ENCODE measurements around the gene PIP5K1C. TPM values are rescaled to one million over a fixed set of nuclear protein-coding genes. Genes with fewer than 3 reads are reported as not detected.
A peak's percentile ranks its signal among the peaks of the same experiment; 100 is the strongest.

Gene PIP5K1C
- total RNA-seq, 4 donors from 2014 or later, result 12.0 to 25.3 (median 15.2) TPM

DNA sequence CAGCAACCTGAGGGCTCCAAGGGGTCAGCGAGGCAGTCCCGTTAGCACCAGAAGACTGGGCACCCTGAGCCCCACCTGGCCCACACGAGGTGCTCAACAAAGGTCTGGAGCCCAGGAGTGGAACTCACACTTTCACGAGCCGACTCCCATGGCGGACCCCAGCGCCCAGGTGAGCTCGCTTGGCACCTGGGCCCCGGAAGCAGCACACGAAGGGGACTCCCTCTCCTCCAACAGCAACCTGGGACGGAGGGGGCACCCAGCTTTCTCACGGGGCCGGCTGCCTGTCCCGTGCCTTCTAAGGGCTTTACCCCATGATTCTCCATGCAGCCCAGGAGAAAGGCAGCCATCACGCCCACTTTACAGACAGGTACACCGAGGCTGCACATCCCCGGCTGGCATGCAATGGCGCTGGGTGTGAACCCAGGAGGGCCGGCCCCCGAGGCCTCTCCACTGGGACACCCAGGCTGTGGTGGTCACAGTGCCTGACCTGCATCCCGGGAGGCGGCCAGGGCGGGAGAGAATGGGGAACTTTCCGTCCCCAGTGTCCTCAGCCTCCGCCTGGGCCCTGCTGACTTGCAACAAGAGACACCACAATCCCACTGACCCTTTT, 5.0 kb downstream of the PIP5K1C start:
- no peak overlapping the region for H3K4me3 ChIP-seq
- H3K36me3 ChIP-seq, result peaks cover 0 to 20% (median 0%) of the 10 kb centered on the region in 3 donors
- peak overlapping the region in 2 of 4 donors; percentile 11 to 68 for H3K27ac ChIP-seq
- no peaks in the 10 kb centered on the region for H3K9me3 ChIP-seq
- no peaks in the 10 kb centered on the region for H3K27me3 ChIP-seq
- intact Hi-C loops (cut with DNase I), result no loop called here
- no peak for DNase-seq
- TF ChIP-seq, protein P1, sequence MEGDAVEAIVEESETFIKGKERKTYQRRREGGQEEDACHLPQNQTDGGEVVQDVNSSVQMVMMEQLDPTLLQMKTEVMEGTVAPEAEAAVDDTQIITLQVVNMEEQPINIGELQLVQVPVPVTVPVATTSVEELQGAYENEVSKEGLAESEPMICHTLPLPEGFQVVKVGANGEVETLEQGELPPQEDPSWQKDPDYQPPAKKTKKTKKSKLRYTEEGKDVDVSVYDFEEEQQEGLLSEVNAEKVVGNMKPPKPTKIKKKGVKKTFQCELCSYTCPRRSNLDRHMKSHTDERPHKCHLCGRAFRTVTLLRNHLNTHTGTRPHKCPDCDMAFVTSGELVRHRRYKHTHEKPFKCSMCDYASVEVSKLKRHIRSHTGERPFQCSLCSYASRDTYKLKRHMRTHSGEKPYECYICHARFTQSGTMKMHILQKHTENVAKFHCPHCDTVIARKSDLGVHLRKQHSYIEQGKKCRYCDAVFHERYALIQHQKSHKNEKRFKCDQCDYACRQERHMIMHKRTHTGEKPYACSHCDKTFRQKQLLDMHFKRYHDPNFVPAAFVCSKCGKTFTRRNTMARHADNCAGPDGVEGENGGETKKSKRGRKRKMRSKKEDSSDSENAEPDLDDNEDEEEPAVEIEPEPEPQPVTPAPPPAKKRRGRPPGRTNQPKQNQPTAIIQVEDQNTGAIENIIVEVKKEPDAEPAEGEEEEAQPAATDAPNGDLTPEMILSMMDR (IDR thresholded peaks at IDR 0.05), result no peak
- no peak for TF ChIP-seq POLR2A (IDR thresholded peaks at IDR 0.05)
- WGBS, 2 donors, result 86 to 97% methylated on average over 6 to 9 of the region's 25 CpGs
- peaks cover 19 to 60% (median 22%) of the 10 kb centered on the region in 3 donors for H3K4me1 ChIP-seq

DNA sequence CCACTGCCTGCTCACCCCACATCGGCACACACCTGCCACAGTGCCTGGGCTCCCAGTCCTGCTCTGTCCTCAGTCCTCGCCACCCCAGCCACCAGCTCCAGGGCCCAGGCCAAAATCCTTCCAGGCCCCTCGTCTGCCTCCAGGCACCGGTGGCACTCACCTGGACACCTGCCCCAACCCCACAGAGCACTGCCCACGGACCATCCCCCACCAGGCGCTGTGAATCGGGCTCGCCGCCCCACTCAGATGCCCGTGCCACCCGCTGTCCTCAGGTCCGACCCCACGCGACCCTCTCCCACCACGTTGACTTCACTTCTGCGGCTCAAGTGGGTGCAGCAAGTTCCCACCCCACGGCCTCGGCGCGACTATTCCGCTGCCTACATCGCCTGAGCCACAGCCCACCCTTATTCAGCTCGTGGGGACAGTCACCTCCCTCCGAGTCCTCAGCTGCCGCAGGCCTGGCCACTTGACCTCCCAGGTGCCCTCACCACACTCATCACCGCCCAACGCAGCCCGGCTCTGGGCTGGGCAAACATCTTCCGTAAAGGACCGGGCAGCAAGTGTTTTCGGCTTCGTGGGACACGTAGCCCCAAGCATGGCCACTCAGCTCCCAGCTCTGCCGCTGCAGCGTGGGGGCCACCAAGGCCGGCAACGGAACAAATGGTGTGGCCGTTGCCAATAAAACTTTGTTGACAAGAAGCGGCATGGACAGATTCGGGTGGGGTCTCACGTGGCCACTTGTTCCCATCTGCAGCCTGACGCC, 5.7 kb downstream of the PIP5K1C start:
- H3K4me3 ChIP-seq, result no peak overlapping the region
- H3K9me3 ChIP-seq, result no peaks in the 10 kb centered on the region
- TF ChIP-seq, protein P1 (IDR thresholded peaks at IDR 0.05), result no peak
- TF ChIP-seq POLR2A (IDR thresholded peaks at IDR 0.05), result no peak
- H3K4me1 ChIP-seq, result peaks cover 19 to 57% (median 22%) of the 10 kb centered on the region in 3 donors
- peaks cover 0 to 20% (median 0%) of the 10 kb centered on the region in 3 donors for H3K36me3 ChIP-seq
- DNase-seq, result no peak
- H3K27ac ChIP-seq, result peak overlapping the region in 3 of 4 donors; percentile 11 to 68 (median 57)
- H3K27me3 ChIP-seq, result no peaks in the 10 kb centered on the region
- intact Hi-C loops (cut with DNase I), result no loop called here
- WGBS, 2 donors, result 91 to 93% methylated on average over 25 to 26 of the region's 42 CpGs

DNA sequence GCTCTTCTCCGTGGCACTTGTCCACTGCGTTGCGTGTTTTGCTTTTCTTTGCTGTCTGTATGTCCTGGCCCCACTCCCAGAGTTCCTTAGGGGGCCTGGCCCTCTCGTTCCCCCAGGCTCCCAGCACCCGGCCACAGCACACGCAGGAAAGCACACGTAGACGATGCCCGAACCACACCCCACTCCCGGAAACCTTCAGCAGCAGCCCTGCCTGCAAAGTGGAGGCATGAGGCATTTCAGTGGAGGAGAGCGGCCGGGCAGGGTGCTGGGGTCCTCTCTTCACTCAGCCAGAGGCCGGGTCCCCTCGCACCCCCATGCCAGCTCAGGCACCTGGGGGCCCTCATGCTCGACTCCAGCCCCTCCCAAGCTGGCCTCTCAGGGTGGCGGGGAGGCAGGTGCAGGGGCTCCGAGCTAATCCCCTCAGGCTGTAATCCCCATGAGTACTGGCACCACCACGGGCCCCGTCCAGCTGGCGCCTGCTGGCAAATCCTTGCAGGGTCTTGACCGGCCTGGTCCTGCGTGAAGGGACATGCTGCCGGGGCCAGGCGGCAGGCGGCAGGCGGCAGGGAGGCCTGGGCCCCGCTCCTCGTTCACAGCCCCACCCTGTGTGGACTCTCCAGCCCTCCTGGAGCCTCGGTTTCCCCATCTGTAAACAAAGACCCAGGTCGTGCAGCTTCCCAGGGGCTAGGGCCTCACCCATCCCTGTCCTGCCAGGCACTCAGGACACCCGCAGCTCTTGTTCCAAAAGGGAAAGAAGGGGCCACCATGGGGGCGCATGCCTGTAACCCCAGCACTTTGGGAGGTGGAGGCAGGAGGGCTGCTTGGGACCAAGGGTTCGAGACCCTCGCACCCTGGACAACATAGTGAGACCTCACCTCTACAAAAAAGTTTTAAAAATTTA, 7.0 kb downstream of the PIP5K1C start:
- no peak for TF ChIP-seq POLR2A (IDR thresholded peaks at IDR 0.05)
- TF ChIP-seq, protein P1 (IDR thresholded peaks at IDR 0.05), result no peak
- intact Hi-C loops (cut with DNase I), result no loop called here
- no peak for DNase-seq
- peak overlapping the region; percentile 42 to 68 (median 62) for H3K27ac ChIP-seq
- no peaks in the 10 kb centered on the region for H3K9me3 ChIP-seq
- 80 to 86% methylated on average over 3 to 6 of the region's 34 CpGs for WGBS, 2 donors
- peaks cover 11 to 51% (median 14%) of the 10 kb centered on the region in 3 donors for H3K4me1 ChIP-seq
- peaks cover 0 to 20% (median 0%) of the 10 kb centered on the region in 3 donors for H3K36me3 ChIP-seq
- peak overlapping the region in 1 of 4 donors; percentile 12 for H3K4me3 ChIP-seq
- H3K27me3 ChIP-seq, result no peaks in the 10 kb centered on the region

DNA sequence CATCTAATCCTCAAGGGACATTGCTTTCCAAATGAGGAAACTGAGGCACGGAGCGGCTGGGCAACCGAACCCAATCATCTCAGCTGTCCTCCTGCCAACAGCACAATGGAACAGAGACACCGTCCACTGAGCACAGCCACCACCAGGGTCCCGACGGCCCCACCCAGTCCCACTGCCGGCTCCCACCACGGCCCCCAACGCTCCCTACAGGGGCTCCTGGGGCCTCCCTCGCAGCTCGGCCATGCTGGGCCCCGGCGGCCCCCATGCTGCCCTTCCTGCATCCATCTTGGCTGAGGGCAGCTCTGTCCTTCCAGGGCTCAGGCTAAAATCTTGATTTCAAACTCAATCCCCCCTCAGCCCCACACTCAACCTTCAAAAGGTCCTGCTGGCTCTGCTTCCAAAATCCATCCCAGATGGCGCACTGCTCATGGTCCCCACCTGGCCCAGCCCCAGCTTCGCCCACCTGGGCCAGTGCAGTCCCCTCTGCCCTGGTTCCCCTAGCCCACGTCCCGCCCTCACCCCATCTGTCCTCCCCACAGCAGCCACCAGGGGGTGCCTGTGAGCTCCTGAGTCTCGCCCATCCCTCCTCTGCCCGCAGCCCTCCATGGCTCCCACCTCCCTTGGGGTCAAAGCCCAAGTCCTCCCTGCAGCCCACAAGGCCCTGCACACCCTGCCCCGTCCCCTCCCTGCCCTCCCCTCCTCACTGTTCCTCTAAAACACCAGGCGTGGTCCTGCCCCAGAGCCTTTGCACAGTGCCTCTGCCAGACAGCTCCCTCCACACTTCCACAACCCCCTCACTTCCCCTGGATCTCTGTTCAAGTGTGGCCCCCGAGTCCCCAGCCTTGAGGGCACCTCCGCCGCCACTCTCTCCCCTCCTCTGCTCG, 7.9 kb downstream of the PIP5K1C start:
- H3K36me3 ChIP-seq, result peaks cover 0 to 20% (median 0%) of the 10 kb centered on the region in 3 donors
- no peak overlapping the region for H3K4me3 ChIP-seq
- intact Hi-C loops (cut with DNase I), result no loop called here
- 86 to 87% methylated on average over 15 to 18 of the region's 25 CpGs for WGBS, 2 donors
- peak overlapping the region in 3 of 4 donors; percentile 58 to 68 (median 66) for H3K27ac ChIP-seq
- TF ChIP-seq POLR2A (IDR thresholded peaks at IDR 0.05), result no peak
- TF ChIP-seq, protein P1 (IDR thresholded peaks at IDR 0.05), result peak; percentile 23 to 52 (median 48)
- no peaks in the 10 kb centered on the region for H3K9me3 ChIP-seq
- no peaks in the 10 kb centered on the region for H3K27me3 ChIP-seq
- no peak for DNase-seq
- H3K4me1 ChIP-seq, result peaks cover 16 to 51% (median 16%) of the 10 kb centered on the region in 3 donors

Data from esophagus squamous epithelium (tissue), 5 donors.